IPS-20b (cell line): ENCODE results near the gene HOXC6.

Experiments
- H3K27ac ChIP-seq: one replicate; pipeline ENCODE4 v1.5.1; 2013; ENCODE audit warnings: low read length
- H3K27me3 ChIP-seq: 2 replicates; pipeline ENCODE4 v1.6.1; 2013; ENCODE audit warnings: mild to moderate bottlenecking, low read length, inconsistent platforms; ENCODE audit not compliant: insufficient read depth
- H3K36me3 ChIP-seq: 2 replicates; pipeline ENCODE4 v1.6.1; 2013; ENCODE audit warnings: low read depth, mild to moderate bottlenecking, inconsistent platforms, low read length, moderate library complexity; ENCODE audit not compliant: insufficient read depth
- H3K4me1 ChIP-seq: 2 replicates; pipeline ENCODE4 v1.6.1; 2013; ENCODE audit warnings: mild to moderate bottlenecking, control low read depth, inconsistent platforms, low read length, moderate library complexity; ENCODE audit not compliant: insufficient read depth
- H3K4me3 ChIP-seq: 2 replicates; pipeline ENCODE4 v1.5.1; 2013; ENCODE audit warnings: mild to moderate bottlenecking, low read length, inconsistent platforms
- H3K9ac ChIP-seq: 2 replicates; pipeline ENCODE4 v1.6.1; 2013; ENCODE audit warnings: low read depth, mild to moderate bottlenecking, inconsistent platforms, low read length, moderate library complexity
- H3K9me3 ChIP-seq: 2 replicates; pipeline ENCODE4 v1.6.1; 2013; ENCODE audit warnings: mild to moderate bottlenecking, low read depth, low read length, inconsistent platforms; ENCODE audit not compliant: insufficient read depth

Gene HOXC6

GRCh38 chr12:53994009-53994263 lies 34.3 kb upstream of the HOXC6 start:
- Histone ChIP-seq H3K27me3 (peaks cover 100% of the 10 kb centered on the region), H3K9ac (no peak overlapping the region), H3K4me1 (peaks cover 2% of the 10 kb centered on the region; the same call in 1 of the 2 replicates), H3K4me3 (no peak overlapping the region), H3K9me3 (peaks cover 14% of the 10 kb centered on the region; the same call in 1 of the 2 replicates), H3K27ac (no peak overlapping the region), H3K36me3 (no peaks in the 10 kb centered on the region)

- no peak overlapping the region for H3K4me3 ChIP-seq
These were observed 33.8 kb upstream of the HOXC6 start for GRCh38 chr12:53994264-53995001.

DNA sequence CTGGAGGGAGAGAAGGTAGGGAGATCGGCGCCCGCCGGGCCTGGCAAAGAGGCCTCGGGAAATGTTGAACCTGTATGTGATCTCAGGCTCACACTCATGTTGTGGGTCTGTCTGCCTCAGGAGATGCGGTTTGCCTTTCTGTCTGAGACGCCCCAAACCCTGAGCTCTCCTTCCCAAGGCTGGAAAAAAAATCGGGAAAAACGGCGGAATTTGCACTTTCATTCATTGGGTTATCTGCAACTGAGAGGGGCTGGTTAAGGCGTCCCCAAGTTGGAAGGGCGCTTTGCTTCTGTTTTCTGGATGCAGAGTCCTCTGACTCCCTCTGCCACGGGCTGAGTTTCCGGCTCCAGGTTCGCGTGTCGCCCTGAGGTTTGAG lies 33.2 kb upstream of the HOXC6 start:
- Histone ChIP-seq H3K9me3 (peaks cover 17% of the 10 kb centered on the region; the same call in 1 of the 2 replicates), H3K4me3 (no peak overlapping the region), H3K9ac (no peak overlapping the region), H3K4me1 (peaks cover 2% of the 10 kb centered on the region; the same call in 1 of the 2 replicates), H3K36me3 (no peaks in the 10 kb centered on the region), H3K27ac (no peak overlapping the region), H3K27me3 (peaks cover 100% of the 10 kb centered on the region)

More at GRCh38 chr12:53994264-53995001, 33.8 kb upstream of the HOXC6 start:
- Histone ChIP-seq H3K4me1 (peaks cover 2% of the 10 kb centered on the region; the same call in 1 of the 2 replicates), H3K9ac (no peak overlapping the region), H3K27me3 (peaks cover 100% of the 10 kb centered on the region), H3K9me3 (peaks cover 14% of the 10 kb centered on the region; the same call in 1 of the 2 replicates), H3K27ac (no peak overlapping the region), H3K36me3 (no peaks in the 10 kb centered on the region)

DNA sequence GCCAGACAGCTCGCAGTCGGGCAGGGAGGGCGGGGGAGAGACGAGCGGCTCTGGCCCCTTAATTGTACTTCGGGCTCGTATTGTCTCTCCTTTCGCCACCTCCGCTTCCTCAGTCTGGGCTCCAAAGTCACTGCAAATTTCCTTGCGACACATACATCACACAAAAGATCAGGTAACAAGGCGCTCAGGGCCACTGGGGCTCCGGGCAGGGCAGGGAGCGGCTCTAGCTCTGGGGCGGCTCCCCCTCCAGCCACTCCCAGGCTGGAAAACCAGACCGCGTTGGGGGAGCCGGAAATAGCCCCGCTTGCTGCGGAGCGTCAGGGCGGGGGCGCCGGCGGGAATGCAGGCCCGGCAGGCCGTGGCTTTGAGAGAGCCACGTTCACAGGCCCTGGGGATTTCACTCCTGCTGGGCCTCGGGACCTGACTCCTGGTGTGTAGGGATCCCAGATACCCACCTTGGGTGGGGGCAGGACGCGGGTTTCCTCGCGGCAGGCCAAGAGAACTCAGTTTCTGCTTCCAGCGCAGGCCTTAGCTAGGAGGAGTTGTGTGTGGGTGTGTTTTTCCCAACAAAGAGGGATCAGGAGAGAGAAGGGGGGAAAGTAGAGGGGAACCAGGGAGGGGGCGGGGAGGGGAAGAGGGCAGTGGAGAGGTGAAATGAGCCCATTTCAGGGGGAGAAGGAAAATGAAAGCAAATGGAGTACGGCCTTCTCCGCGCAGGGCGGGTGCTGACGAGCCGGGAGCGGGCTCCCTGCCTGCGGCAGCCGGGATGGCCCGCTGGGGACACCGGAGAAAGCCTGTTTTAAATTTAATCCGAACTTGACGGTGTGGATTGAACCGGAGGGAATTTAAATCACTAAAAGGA lies 32.6 kb upstream of the HOXC6 start:
- peaks cover 100% of the 10 kb centered on the region for H3K27me3 ChIP-seq
- no peak overlapping the region for H3K9ac ChIP-seq
- peaks cover 17% of the 10 kb centered on the region; the same call in 1 of the 2 replicates for H3K9me3 ChIP-seq
- no peak overlapping the region; the same call in 1 of the 2 replicates for H3K4me3 ChIP-seq
- no peak overlapping the region for H3K27ac ChIP-seq
- no peaks in the 10 kb centered on the region for H3K36me3 ChIP-seq
- H3K4me1 ChIP-seq = peaks cover 2% of the 10 kb centered on the region; the same call in 1 of the 2 replicates

GRCh38 chr12:53996240-53997203 lies 31.7 kb upstream of the HOXC6 start:
- no peak overlapping the region for H3K27ac ChIP-seq
- H3K9me3 ChIP-seq = peaks cover 17% of the 10 kb centered on the region; the same call in 1 of the 2 replicates
- peaks cover 100% of the 10 kb centered on the region for H3K27me3 ChIP-seq
- no peak overlapping the region; the same call in 1 of the 2 replicates for H3K4me3 ChIP-seq
- peaks cover 2% of the 10 kb centered on the region; the same call in 1 of the 2 replicates for H3K4me1 ChIP-seq
- no peaks in the 10 kb centered on the region for H3K36me3 ChIP-seq
- H3K9ac ChIP-seq = no peak overlapping the region

DNA sequence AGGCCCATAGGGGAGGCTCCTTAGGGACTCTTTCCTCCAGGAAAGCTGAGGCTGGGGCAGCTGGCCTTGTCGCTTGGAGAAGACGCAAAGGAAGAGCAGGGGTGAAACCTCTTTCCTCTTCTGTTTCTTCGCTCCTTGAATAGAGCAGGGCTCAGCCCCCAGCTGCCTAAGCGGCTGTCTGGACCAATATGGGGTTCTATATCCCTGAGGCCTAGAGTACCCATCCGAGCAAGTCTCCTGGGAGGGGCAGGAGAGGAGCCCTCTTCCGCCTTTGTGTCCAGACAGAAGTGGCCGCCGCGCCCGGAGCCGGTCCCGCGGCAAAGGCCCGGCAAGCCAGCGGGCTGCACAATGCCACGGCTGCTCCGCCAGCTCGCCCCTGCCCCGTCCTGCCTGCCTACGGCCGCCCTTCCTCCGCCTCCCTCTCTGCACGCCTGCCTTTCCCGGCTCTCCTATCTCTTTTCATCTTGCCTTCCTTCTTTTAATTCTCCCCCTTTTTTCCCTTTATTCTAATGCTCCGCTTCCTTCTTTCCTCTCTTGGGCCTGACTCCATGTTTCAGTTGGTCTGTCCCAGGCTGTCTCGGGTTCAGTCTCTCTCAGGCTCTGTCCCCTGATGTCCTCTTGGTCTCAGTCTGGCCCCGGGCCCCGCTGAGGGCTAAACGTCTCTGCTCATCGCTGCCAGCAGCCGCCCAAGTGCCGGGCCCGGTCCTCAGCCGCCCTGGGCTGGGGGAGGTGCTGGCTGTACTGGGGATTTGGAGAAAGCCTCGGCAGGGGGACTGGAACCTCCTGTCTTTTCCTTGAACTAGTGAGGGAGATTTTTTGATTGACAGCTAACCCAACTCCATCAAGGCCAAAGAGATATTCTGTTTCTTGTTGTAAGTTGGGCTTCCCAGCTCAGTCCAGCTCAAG lies 30.8 kb upstream of the HOXC6 start:
- Histone ChIP-seq H3K9me3 (peaks cover 17% of the 10 kb centered on the region; the same call in 1 of the 2 replicates), H3K9ac (no peak overlapping the region), H3K4me3 (no peak overlapping the region), H3K27me3 (peaks cover 100% of the 10 kb centered on the region), H3K27ac (no peak overlapping the region), H3K36me3 (no peaks in the 10 kb centered on the region), H3K4me1 (peaks cover 2% of the 10 kb centered on the region; the same call in 1 of the 2 replicates)

GRCh38 chr12:53998110-53998899 lies 29.9 kb upstream of the HOXC6 start:
- Histone ChIP-seq H3K9me3 (peaks cover 17% of the 10 kb centered on the region; the same call in 1 of the 2 replicates), H3K27me3 (peaks cover 100% of the 10 kb centered on the region), H3K36me3 (no peaks in the 10 kb centered on the region), H3K9ac (no peak overlapping the region), H3K4me1 (peaks cover 2% of the 10 kb centered on the region; the same call in 1 of the 2 replicates), H3K27ac (no peak overlapping the region), H3K4me3 (no peak overlapping the region)

DNA sequence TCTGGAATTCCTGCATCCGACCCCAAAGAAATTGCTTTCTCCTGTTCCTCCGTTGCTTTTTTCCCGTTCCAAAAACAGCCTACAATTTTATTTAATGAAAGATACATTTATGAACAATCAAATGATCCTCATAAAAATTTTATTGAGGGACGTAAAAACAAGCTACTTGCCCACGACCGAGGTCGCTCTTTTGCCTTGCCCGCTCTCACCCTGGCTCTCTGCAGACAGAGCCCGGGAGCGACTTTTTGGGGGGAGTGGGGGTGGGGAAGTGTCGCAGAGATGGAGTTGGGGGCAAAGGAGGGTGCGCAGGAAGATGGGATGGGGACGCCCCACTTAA lies 29.4 kb upstream of the HOXC6 start:
- Histone ChIP-seq H3K9me3 (peaks cover 17% of the 10 kb centered on the region; the same call in 1 of the 2 replicates), H3K27ac (no peak overlapping the region), H3K4me3 (no peak overlapping the region), H3K9ac (no peak overlapping the region), H3K27me3 (peaks cover 100% of the 10 kb centered on the region), H3K4me1 (peaks cover 2% of the 10 kb centered on the region; the same call in 1 of the 2 replicates), H3K36me3 (no peaks in the 10 kb centered on the region)

GRCh38 chr12:53999559-54000115 lies 28.6 kb upstream of the HOXC6 start:
- Histone ChIP-seq H3K27ac (no peak overlapping the region), H3K9ac (no peak overlapping the region), H3K36me3 (no peaks in the 10 kb centered on the region), H3K4me3 (no peak overlapping the region), H3K27me3 (peaks cover 100% of the 10 kb centered on the region), H3K4me1 (peaks cover 2% of the 10 kb centered on the region; the same call in 1 of the 2 replicates), H3K9me3 (peaks cover 12% of the 10 kb centered on the region; the same call in 1 of the 2 replicates)
